GM12878 (cell line): ENCODE data around the gene PRRC2B. TPM values are rescaled to one million over a fixed set of nuclear protein-coding genes. Genes with fewer than 3 reads are reported as not detected.

ENCODE experiments used
- ATAC-seq: fragments of 200-7000 bp; cut with Tn5 transposase; 3 replicates; pipeline ENCODE4 v1.9.1; 2020; ENCODE audit warnings: mild to moderate bottlenecking, moderate library complexity
- BruUV-seq: library from RNA; stranded (reverse); fragments of 400-500 nt; replicated peaks from 2 replicates; lab custom pipeline; 2021; lab: Mats Ljungman, UMichigan
- CTCF ChIA-PET: fragments of 300-600 bp; sonication (Branson Sonifier 250); formaldehyde crosslinking; extraction: SDS; loops from one replicate; lab custom pipeline; 2021; ENCODE audit warnings: inconsistent platforms; lab: Yijun Ruan, JAX
- POLR2A ChIA-PET: fragments of 350-600 bp; formaldehyde crosslinking; extraction: SDS; loops from one replicate; lab custom pipeline; 2021; ENCODE audit warnings: inconsistent platforms; lab: Charles Lee
- RAD21 ChIA-PET: fragments of 300-600 bp; sonication (Branson Sonifier 250); formaldehyde crosslinking; loops from one replicate; lab custom pipeline; 2023; ENCODE audit warnings: antibody characterized with exemption; ENCODE audit not compliant: unreplicated experiment; lab: Charles Lee
- SMC1A ChIA-PET: fragments of 300-600 bp; sonication (Branson Sonifier 250); formaldehyde crosslinking; loops from one replicate; lab custom pipeline; 2023; ENCODE audit not compliant: unreplicated experiment, uncharacterized antibody; lab: Charles Lee
- DNase-seq: peaks from one replicate; pipeline ENCODE4 v3.0.0-alpha.2; 2011; ENCODE audit warnings: low read depth, low spot score
- FAIRE-seq: peaks from 3 replicates; lab custom pipeline; 2011; peaks lifted over from hg19 to GRCh38; lab: Jason Lieb, UNC
- H2AFZ ChIP-seq: 2 replicates; pipeline ENCODE4 v1.6.0; 2011; ENCODE audit warnings: low read depth, low read length, control low read depth; ENCODE audit not compliant: control insufficient read depth
- H3K27ac ChIP-seq: 2 replicates; pipeline ENCODE4 v1.5.1; 2011; ENCODE audit warnings: control low read depth; ENCODE audit not compliant: control insufficient read depth, insufficient read depth
- H3K27me3 ChIP-seq, 2 experiments: replicated peaks in 1 of 2; 2 replicates each; pipeline versions ENCODE4 v1.6.0 to v1.6.1; 2011; ENCODE audit warnings: low read length in 1 of 2; ENCODE audit not compliant: control insufficient read depth in 2 of 2, insufficient read depth in 2 of 2
- H3K36me3 ChIP-seq, 2 experiments: 2 replicates each; pipeline ENCODE4 v1.5.1; 2011; ENCODE audit warnings: low read length in 1 of 2; ENCODE audit not compliant: control insufficient read depth in 2 of 2, insufficient read depth in 2 of 2
- H3K4me1 ChIP-seq: 2 replicates; pipeline ENCODE4 v1.6.1; 2011; ENCODE audit warnings: mild to moderate bottlenecking, low read length, moderate library complexity, mixed read lengths; ENCODE audit not compliant: control insufficient read depth, insufficient read depth
- H3K4me2 ChIP-seq: 2 replicates; pipeline ENCODE4 v1.6.0; 2011; ENCODE audit warnings: control low read depth; ENCODE audit not compliant: control insufficient read depth, insufficient read depth
- H3K4me3 ChIP-seq: fragments of 200-600 bp; sonication (generic); 2 replicates; pipeline ENCODE4 v1.5.1; 2016
- H3K79me2 ChIP-seq: 2 replicates; pipeline ENCODE4 v1.6.0; 2011; ENCODE audit warnings: low read length; ENCODE audit not compliant: control insufficient read depth, insufficient read depth
- H3K9ac ChIP-seq: 2 replicates; pipeline ENCODE4 v1.8.0; 2011; ENCODE audit warnings: low read length, control low read depth, mixed read lengths; ENCODE audit not compliant: control insufficient read depth, insufficient read depth
- H3K9me3 ChIP-seq: replicated peaks from 3 replicates; pipeline ENCODE4 v1.5.1; 2011; ENCODE audit warnings: mild to moderate bottlenecking, low read length; ENCODE audit not compliant: control insufficient read depth, insufficient read depth
- H4K20me1 ChIP-seq: 2 replicates; pipeline ENCODE4 v1.6.0; 2011; ENCODE audit not compliant: control insufficient read depth, insufficient read depth
- ATF7 ChIP-seq: fragments of 450-650 bp; IDR thresholded peaks from 2 replicates; pipeline ENCODE4 v1.6.1; 2016; ENCODE audit warnings: low read depth, mild to moderate bottlenecking
- BCL3 ChIP-seq: IDR thresholded peaks from 2 replicates; pipeline ENCODE4 v1.6.1; 2011; ENCODE audit warnings: borderline replicate concordance, low read depth, mild to moderate bottlenecking, moderate library complexity, low read length; ENCODE audit not compliant: insufficient read depth, poor library complexity, severe bottlenecking
- EP300 ChIP-seq, 2 experiments: fragments of 150-350 bp in 1 of 2; IDR thresholded peaks; 2 replicates each; pipeline ENCODE4 v1.6.1; 2011 to 2012; ENCODE audit warnings: low read depth in 2 of 2, low read length in 2 of 2, borderline replicate concordance in 1 of 2, improper control_type of control experiment in 1 of 2, inconsistent platforms in 1 of 2; ENCODE audit not compliant: control insufficient read depth in 1 of 2
- IKZF2 ChIP-seq, 2 experiments: fragments of 450-650 bp; IDR thresholded peaks; 2 replicates each; pipeline ENCODE4 v1.6.1; 2017; ENCODE audit warnings: mild to moderate bottlenecking in 2 of 2, moderate library complexity in 2 of 2
- NR2C1 ChIP-seq: fragments of 450-650 bp; IDR thresholded peaks from 2 replicates; pipeline ENCODE4 v1.6.1; 2017; ENCODE audit warnings: antibody characterized with exemption, mild to moderate bottlenecking, moderate library complexity
- SMC3 ChIP-seq: IDR thresholded peaks from 2 replicates; pipeline ENCODE4 v1.6.1; 2011; ENCODE audit warnings: low read length, improper control_type of control experiment, borderline replicate concordance
- ZBTB33 ChIP-seq: fragments of 450-650 bp; IDR thresholded peaks from 2 replicates; pipeline ENCODE4 v1.6.1; 2017; ENCODE audit warnings: mild to moderate bottlenecking
- ZNF384 ChIP-seq: IDR thresholded peaks from 2 replicates; pipeline ENCODE4 v1.6.1; 2012; ENCODE audit warnings: low read depth, mild to moderate bottlenecking, low read length, improper control_type of control experiment, borderline replicate concordance
- WGBS: methylation state at CpG from one replicate; pipeline ENCODE4 v1.1.6; 2016; ENCODE audit warnings: low lambda C conversion rate; ENCODE audit not compliant: insufficient replicate concordance, insufficient coverage; ENCODE audit errors: missing lambda C conversion rate; 5-methylcytosine and 5-hydroxymethylcytosine counted together
- in situ Hi-C: fragments of 300-500 bp; cut with MboI; formaldehyde crosslinking; loops from 9 replicates; pipeline ENCODE4 v1.14.3; 2018; ENCODE audit warnings: mixed read lengths
- intact Hi-C: fragments of 100-400 bp; cut with micrococcal nuclease; formaldehyde crosslinking; loops from one replicate; pipeline ENCODE4 v1.14.2; 2022; ENCODE audit not compliant: unreplicated experiment
- polyA plus RNA-seq, 11 experiments: library from polyadenylated mRNA; depleted of rRNA in 4 of 11; unstranded in 6 of 11; stranded (reverse) in 5 of 11; fragments of >200 nt; fragmentation: Nextera tagmentation in 4 of 11; fragmentation: Illumina TruSeq in 1 of 11; extraction: Ambion mirVana in 4 of 11; extraction: Trizol in 1 of 11; gene quantifications; 1 replicate in 1 of 11; 2 replicates in 10 of 11; pipeline versions ENCODE4 v1.2.1 to v1.2.3, GENCODE V29; 2011 to 2016; ENCODE audit warnings: inconsistent platforms in 2 of 11, missing spikeins in 2 of 11, low read depth in 1 of 11
- total RNA-seq, 4 experiments: library from RNA; depleted of rRNA in 3 of 4; stranded (reverse); fragments of >200 nt in 3 of 4; fragmentation: Illumina TruSeq in 1 of 4; extraction: Trizol in 1 of 4; gene quantifications; 2 replicates each; pipeline versions ENCODE4 v1.2.1 to v1.2.3, GENCODE V29; 2013 to 2021

PRRC2B gene
- total and polyA plus RNA-seq, 10 of the 15 experiments (the other 5 are each of a cell fraction or from before 2014, with no cell fraction given): 0.84 to 155 (median 28.7) TPM

- ATAC-seq (no peak), FAIRE-seq (no peak), DNase-seq (no peak)
- no TSS peak for BruUV-seq
- no peak overlapping the region for H3K4me2 ChIP-seq
- TF ChIP-seq EP300 (IDR thresholded peaks at IDR 0.05; ENCODE audit: borderline replicate concordance in 1 of 2, control insufficient read depth in 1 of 2, low read depth in 2 of 2, low read length in 2 of 2) (no peak), SMC3 (no peak), ATF7 (no peak), NR2C1 (no peak), ZNF384 (no peak), BCL3 (no peak), ZBTB33 (no peak), IKZF2 (IDR thresholded peaks at IDR 0.05) (no peak)
- H3K27ac ChIP-seq: no peak overlapping the region
- H2AFZ ChIP-seq: no peak overlapping the region
- H3K36me3 ChIP-seq: no peaks in the 10 kb centered on the region
- ChIA-PET CTCF (no interaction called here), RAD21 (interaction anchor here (0.7 kb wide), 1 partner anchor 1549 kb away, joined by 3 read pairs; no protein-coding TSS in a partner anchor), POLR2A (no interaction called here), SMC1A (interaction anchor here (0.6 kb wide), 1 partner anchor 32 kb away, joined by 3 read pairs; no protein-coding TSS in a partner anchor)
- intact Hi-C loops: loop anchor here (10.0 kb wide), 1 partner anchor 205 kb away; the partner anchor contains the start of gene RAPGEF1
- H3K27me3 ChIP-seq: no peaks in the 10 kb centered on the region
- in situ Hi-C loops: no loop called here
- no peak overlapping the region for H3K4me3 ChIP-seq
- 46% methylated on average over 7 of the region's 7 CpGs for WGBS
- H3K4me1 ChIP-seq: no peaks in the 10 kb centered on the region
- H3K79me2 ChIP-seq: no peaks in the 10 kb centered on the region
- H3K9ac ChIP-seq: no peak overlapping the region
- peaks cover 8% of the 10 kb centered on the region for H3K9me3 ChIP-seq
- H4K20me1 ChIP-seq: no peaks in the 10 kb centered on the region
Measured at GRCh38 chr9:131539223-131539923, 145.5 kb downstream of the PRRC2B start.
